Mesenchymal stem cell (in vitro differentiated cells and primary cell): ENCODE data around the gene KLK5.

Experiments used
- DNase-seq: peaks from one replicate; pipeline ENCODE4 v3.0.0-alpha.2; 2013
- H2AFZ ChIP-seq: one replicate; pipeline ENCODE4 v1.6.1; 2013; ENCODE audit warnings: low read depth, mild to moderate bottlenecking, control low read depth, inconsistent platforms, low read length, moderate library complexity
- H2AK5ac ChIP-seq: 2 replicates; pipeline ENCODE4 v1.6.1; 2013; ENCODE audit warnings: low read length, moderate library complexity, mild to moderate bottlenecking, inconsistent platforms; ENCODE audit not compliant: severe bottlenecking
- H2BK120ac ChIP-seq: one replicate; pipeline ENCODE4 v1.6.1; 2013; ENCODE audit warnings: low read depth, mild to moderate bottlenecking, inconsistent platforms, low read length, moderate library complexity
- H2BK12ac ChIP-seq, 2 experiments: one replicate each; pipeline ENCODE4 v1.6.1; 2013; ENCODE audit warnings: inconsistent platforms in 2 of 2, low read length in 2 of 2, mild to moderate bottlenecking in 2 of 2, moderate library complexity in 2 of 2, control low read depth in 1 of 2
- H2BK15ac ChIP-seq: one replicate; pipeline ENCODE4 v1.6.1; 2013; ENCODE audit warnings: mild to moderate bottlenecking, low read depth, inconsistent platforms; ENCODE audit not compliant: poor library complexity, severe bottlenecking
- H2BK5ac ChIP-seq: 2 replicates; pipeline ENCODE4 v1.6.1; 2013; ENCODE audit warnings: low read depth, mild to moderate bottlenecking, low read length, control low read depth, inconsistent platforms; ENCODE audit not compliant: poor library complexity, severe bottlenecking
- H3K14ac ChIP-seq, 2 experiments: one replicate each; pipeline ENCODE4 v1.6.1; 2013; ENCODE audit warnings: inconsistent platforms in 2 of 2, low read length in 2 of 2, control low read depth in 1 of 2, mild to moderate bottlenecking in 1 of 2, moderate library complexity in 1 of 2
- H3K18ac ChIP-seq, 2 experiments: one replicate each; pipeline ENCODE4 v1.6.1; 2013; ENCODE audit warnings: inconsistent platforms in 2 of 2, low read length in 2 of 2, control low read depth in 1 of 2, low read depth in 1 of 2, mild to moderate bottlenecking in 1 of 2
- H3K23ac ChIP-seq, 2 experiments: one replicate each; pipeline ENCODE4 v1.6.1; 2013; ENCODE audit warnings: inconsistent platforms in 2 of 2, low read length in 2 of 2, mild to moderate bottlenecking in 2 of 2, moderate library complexity in 2 of 2, control low read depth in 1 of 2
- H3K27ac ChIP-seq: 2 replicates; pipeline ENCODE4 v1.5.1; 2013; ENCODE audit warnings: mild to moderate bottlenecking, moderate library complexity, low read length, control low read depth, inconsistent platforms; ENCODE audit not compliant: poor library complexity, severe bottlenecking
- H3K27me3 ChIP-seq, 2 experiments: 2 replicates each; pipeline versions ENCODE4 v1.6.1 to v1.7.0; 2013; ENCODE audit warnings: low read length in 2 of 2, mild to moderate bottlenecking in 2 of 2, moderate library complexity in 2 of 2, control low read depth in 1 of 2, inconsistent platforms in 1 of 2; ENCODE audit not compliant: control insufficient read depth in 1 of 2, insufficient read depth in 1 of 2
- H3K36me3 ChIP-seq, 2 experiments: 2 replicates each; pipeline versions ENCODE4 v1.6.1 to v1.7.0; 2013; ENCODE audit warnings: low read length in 2 of 2, control low read depth in 1 of 2, inconsistent platforms in 1 of 2, low read depth in 1 of 2, mild to moderate bottlenecking in 1 of 2; ENCODE audit not compliant: insufficient read depth in 2 of 2, control insufficient read depth in 1 of 2
- H3K4ac ChIP-seq, 2 experiments: one replicate each; pipeline ENCODE4 v1.6.1; 2013; ENCODE audit warnings: inconsistent platforms in 2 of 2, low read length in 2 of 2, mild to moderate bottlenecking in 2 of 2, moderate library complexity in 2 of 2, control low read depth in 1 of 2, low read depth in 1 of 2
- H3K4me1 ChIP-seq: 2 replicates; pipeline ENCODE4 v1.6.1; 2013; ENCODE audit warnings: low read depth, low read length, control low read depth; ENCODE audit not compliant: control insufficient read depth, insufficient read depth
- H3K4me2 ChIP-seq: 2 replicates; pipeline ENCODE4 v1.6.1; 2013; ENCODE audit warnings: low read length, mild to moderate bottlenecking, inconsistent platforms; ENCODE audit not compliant: poor library complexity, severe bottlenecking
- H3K4me3 ChIP-seq, 2 experiments: 2 replicates each; pipeline versions ENCODE4 v1.5.1 to v1.7.0; 2013; ENCODE audit warnings: low read length in 2 of 2, mild to moderate bottlenecking in 2 of 2, control low read depth in 1 of 2, low read depth in 1 of 2; ENCODE audit not compliant: insufficient read depth in 1 of 2
- H3K79me1 ChIP-seq: replicated peaks from 2 replicates; pipeline ENCODE4 v1.6.1; 2013; ENCODE audit warnings: mild to moderate bottlenecking, control low read depth, low read length, inconsistent platforms; ENCODE audit not compliant: poor library complexity, severe bottlenecking
- H3K9ac ChIP-seq: 2 replicates; pipeline ENCODE4 v1.7.0; 2013; ENCODE audit warnings: mild to moderate bottlenecking, low read length, moderate library complexity
- H3K9me3 ChIP-seq: 2 replicates; pipeline ENCODE4 v1.7.0; 2013; ENCODE audit warnings: mild to moderate bottlenecking, low read length; ENCODE audit not compliant: control insufficient read depth
- H4K8ac ChIP-seq: one replicate; pipeline ENCODE4 v1.6.1; 2013; ENCODE audit warnings: inconsistent platforms, mild to moderate bottlenecking, low read length, moderate library complexity
- H4K91ac ChIP-seq: one replicate; pipeline ENCODE4 v1.6.1; 2013; ENCODE audit warnings: mild to moderate bottlenecking, low read length, inconsistent platforms
- WGBS: methylation state at CpG from one replicate; pipeline ENCODE4 v1.1.7; 2013; ENCODE audit warnings: mixed read lengths; 5-methylcytosine and 5-hydroxymethylcytosine counted together

KLK5 gene

GRCh38 chr19:50910722-50911121 lies 42.1 kb downstream of the KLK5 start:
- no peak overlapping the region for H2BK15ac ChIP-seq
- H2AFZ ChIP-seq: no peak overlapping the region
- H3K9me3 ChIP-seq: no peaks in the 10 kb centered on the region
- no peak overlapping the region for H2BK5ac ChIP-seq
- H3K27ac ChIP-seq: no peak overlapping the region
- H3K4ac ChIP-seq: no peak overlapping the region
- H4K91ac ChIP-seq: no peak overlapping the region
- H3K9ac ChIP-seq: no peak overlapping the region
- H3K14ac ChIP-seq: no peak overlapping the region
- H2BK12ac ChIP-seq: no peak overlapping the region
- H3K23ac ChIP-seq: no peak overlapping the region
- H3K4me3 ChIP-seq: no peak overlapping the region
- WGBS: 81% methylated on average over 3 of the region's 4 CpGs
- H3K4me1 ChIP-seq: no peaks in the 10 kb centered on the region
- no peak overlapping the region for H2AK5ac ChIP-seq
- no peak overlapping the region for H4K8ac ChIP-seq
- no peak overlapping the region for H2BK120ac ChIP-seq
- H3K4me2 ChIP-seq: no peak overlapping the region
- peaks cover 0 to 72% of the 10 kb centered on the region in 2 experiments for H3K27me3 ChIP-seq
- H3K18ac ChIP-seq: no peak overlapping the region
- no peaks in the 10 kb centered on the region for H3K79me1 ChIP-seq
- DNase-seq: no peak
- no peaks in the 10 kb centered on the region for H3K36me3 ChIP-seq

DNA sequence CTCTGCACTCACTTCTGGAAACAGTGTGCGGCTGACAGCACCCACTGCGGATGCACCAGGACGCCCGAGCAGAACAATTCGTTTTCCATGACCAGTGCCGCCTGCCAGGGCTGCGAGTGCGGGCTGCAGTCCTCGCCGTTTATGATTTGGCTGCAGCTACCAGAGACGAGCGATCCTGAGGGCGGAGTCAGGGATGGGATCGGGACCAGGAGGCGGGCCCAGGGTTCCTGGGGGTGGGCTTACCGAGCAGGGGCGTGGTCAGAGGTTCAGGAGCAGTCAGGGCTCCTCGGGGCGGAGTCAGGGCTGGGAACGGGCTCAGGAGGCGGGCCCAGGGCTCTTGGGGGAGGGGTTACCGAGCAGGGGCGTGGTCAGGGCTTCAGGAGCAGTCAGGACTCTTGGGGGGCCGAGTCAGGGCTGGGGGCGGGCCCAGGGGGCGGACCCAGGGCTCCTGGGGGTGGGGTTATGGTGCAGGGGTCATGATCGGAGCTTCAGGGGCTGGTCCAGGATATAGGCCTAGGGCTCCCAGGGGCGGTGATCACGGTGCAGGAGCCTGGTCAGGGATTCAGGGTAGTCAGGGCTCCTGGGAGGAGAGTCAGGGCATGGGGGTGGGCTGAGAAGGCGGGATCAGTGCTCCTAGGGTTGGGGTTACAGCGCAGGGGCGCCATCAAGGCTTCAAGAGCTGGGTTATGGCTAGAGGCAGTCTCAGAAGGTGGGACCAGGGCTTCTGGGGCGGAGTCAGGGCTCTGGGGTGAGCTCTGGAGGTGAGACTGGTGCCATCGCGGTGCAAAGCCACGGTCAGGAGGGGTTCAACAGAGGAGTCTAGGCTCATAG lies 43.4 kb downstream of the KLK5 start:
- Histone ChIP-seq H3K27ac (no peak overlapping the region), H3K4ac (no peak overlapping the region), H3K4me2 (no peak overlapping the region), H3K23ac (no peak overlapping the region), H2AK5ac (no peak overlapping the region), H2BK15ac (no peak overlapping the region), H3K36me3 (no peaks in the 10 kb centered on the region), H3K9me3 (no peaks in the 10 kb centered on the region), H2BK5ac (no peak overlapping the region), H4K8ac (no peak overlapping the region), H3K9ac (no peak overlapping the region), H4K91ac (no peak overlapping the region), H3K27me3 (peaks cover 0 to 77% of the 10 kb centered on the region in 2 experiments), H3K4me1 (no peaks in the 10 kb centered on the region), H3K14ac (no peak overlapping the region), H3K18ac (no peak overlapping the region), H3K4me3 (no peak overlapping the region), H2BK12ac (no peak overlapping the region), H2AFZ (no peak overlapping the region), H2BK120ac (no peak overlapping the region), H3K79me1 (no peaks in the 10 kb centered on the region)
- 8% methylated on average over 35 of the region's 36 CpGs for WGBS
- no peak for DNase-seq

- H2AFZ ChIP-seq: no peak overlapping the region
- no peak overlapping the region for H2BK5ac ChIP-seq
- H2BK120ac ChIP-seq: no peak overlapping the region
- H3K9ac ChIP-seq: no peak overlapping the region
- no peak overlapping the region for H3K18ac ChIP-seq
- no peaks in the 10 kb centered on the region for H3K36me3 ChIP-seq
- no peaks in the 10 kb centered on the region for H3K79me1 ChIP-seq
- no peaks in the 10 kb centered on the region for H3K9me3 ChIP-seq
- WGBS: 80% methylated on average over 25 of the region's 25 CpGs
- H2BK15ac ChIP-seq: no peak overlapping the region
- H3K4me3 ChIP-seq: no peak overlapping the region
- H3K27ac ChIP-seq: no peak overlapping the region
- H3K4me2 ChIP-seq: no peak overlapping the region
- H3K14ac ChIP-seq: no peak overlapping the region
- no peak overlapping the region for H4K91ac ChIP-seq
- no peak overlapping the region for H2AK5ac ChIP-seq
- peaks cover 0 to 75% of the 10 kb centered on the region in 2 experiments for H3K27me3 ChIP-seq
- H2BK12ac ChIP-seq: no peak overlapping the region
- DNase-seq: no peak
- no peak overlapping the region for H3K23ac ChIP-seq
- no peak overlapping the region for H4K8ac ChIP-seq
- no peak overlapping the region for H3K4ac ChIP-seq
- no peaks in the 10 kb centered on the region for H3K4me1 ChIP-seq
These were observed 44.5 kb downstream of the KLK5 start for GRCh38 chr19:50908336-50908735.

DNA sequence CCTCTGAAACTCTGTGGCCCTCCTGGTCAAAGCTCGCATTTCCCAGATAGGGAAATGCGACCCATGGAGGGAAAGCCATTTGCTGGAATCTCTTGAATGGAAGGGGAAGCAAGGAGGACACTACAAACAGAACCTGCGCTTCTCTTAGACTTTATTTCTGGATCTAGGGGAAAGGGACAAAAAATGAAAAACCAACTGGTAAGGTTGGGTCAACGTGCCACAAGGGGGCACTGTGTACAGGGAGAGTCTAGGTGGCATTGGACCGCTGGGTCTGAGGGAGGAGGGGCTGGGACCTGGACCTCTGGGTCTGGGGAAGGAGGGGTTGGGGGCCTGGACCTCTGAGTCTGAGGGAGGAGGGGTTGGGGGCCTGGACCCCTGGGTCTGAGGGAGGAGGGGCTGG lies 46.6 kb downstream of the KLK5 start:
- Histone ChIP-seq H3K4me1 (no peaks in the 10 kb centered on the region), H3K4ac (no peak overlapping the region), H3K4me2 (no peak overlapping the region), H3K27ac (no peak overlapping the region), H2BK120ac (no peak overlapping the region), H3K23ac (no peak overlapping the region), H2BK15ac (no peak overlapping the region), H4K91ac (no peak overlapping the region), H3K27me3 (peaks cover 0 to 59% of the 10 kb centered on the region in 2 experiments), H3K9ac (no peak overlapping the region), H2BK5ac (no peak overlapping the region), H2AFZ (no peak overlapping the region), H4K8ac (no peak overlapping the region), H2AK5ac (no peak overlapping the region), H3K4me3 (no peak overlapping the region), H3K18ac (no peak overlapping the region), H3K9me3 (no peaks in the 10 kb centered on the region), H2BK12ac (no peak overlapping the region), H3K14ac (no peak overlapping the region), H3K36me3 (no peaks in the 10 kb centered on the region), H3K79me1 (no peaks in the 10 kb centered on the region)
- no peak for DNase-seq
- 18% methylated on average over 5 of the region's 5 CpGs for WGBS
